ENCODE results near the gene GAD2.

The GAD2 gene

GRCh38 chr10:26216585-26217395 lies at the start of gene GAD2:
TSS of gene GAD2 (plus strand) at chr10:26216774. CDS start at chr10:26216810, 36 bp downstream.
- DNase-seq (ENCODE audit: low read depth): no peak
- TF ChIP-seq CTCF (conservative IDR thresholded peaks at IDR 0.05; ENCODE audit: low read depth, low read length): no peak
- no peak within 1 kb of the TSS for H3K4me3 ChIP-seq (ENCODE audit: low read depth, low read length)

DNA sequence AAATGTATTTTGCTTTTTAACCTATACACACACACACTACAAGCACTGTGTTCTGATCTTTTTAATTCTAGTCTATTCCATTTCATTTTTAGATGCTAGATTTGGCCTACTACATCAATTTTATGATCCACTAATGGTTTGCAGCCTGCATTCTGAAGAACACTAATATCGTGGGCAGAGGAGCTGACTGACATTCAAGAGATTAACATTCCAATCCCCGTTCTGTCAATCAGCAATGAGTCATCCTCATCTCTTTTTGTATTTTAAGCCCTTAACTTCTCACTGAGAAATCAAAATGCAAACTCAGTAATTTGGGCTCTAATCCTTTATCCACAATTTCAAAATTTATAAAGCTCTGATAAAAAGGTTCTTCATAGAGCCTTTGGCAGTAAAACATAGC lies 47.1 kb upstream of the GAD2 start:
- DNase-seq (ENCODE audit: low read depth): no peak
- H3K4me3 ChIP-seq (ENCODE audit: low read depth, low read length): no peak overlapping the region
- TF ChIP-seq CTCF (conservative IDR thresholded peaks at IDR 0.05; ENCODE audit: low read depth, low read length): no peak

GRCh38 chr10:26172131-26172530 lies 44.4 kb upstream of the GAD2 start:
- DNase-seq (ENCODE audit: low read depth): no peak
- no peak overlapping the region for H3K4me3 ChIP-seq (ENCODE audit: low read depth, low read length)
- no peak for TF ChIP-seq CTCF (conservative IDR thresholded peaks at IDR 0.05; ENCODE audit: low read depth, low read length)

GRCh38 chr10:26173837-26174236 lies 42.7 kb upstream of the GAD2 start:
- H3K4me3 ChIP-seq (ENCODE audit: low read depth, low read length): no peak overlapping the region
- DNase-seq (ENCODE audit: low read depth): no peak
- TF ChIP-seq CTCF (conservative IDR thresholded peaks at IDR 0.05; ENCODE audit: low read depth, low read length): no peak

DNA sequence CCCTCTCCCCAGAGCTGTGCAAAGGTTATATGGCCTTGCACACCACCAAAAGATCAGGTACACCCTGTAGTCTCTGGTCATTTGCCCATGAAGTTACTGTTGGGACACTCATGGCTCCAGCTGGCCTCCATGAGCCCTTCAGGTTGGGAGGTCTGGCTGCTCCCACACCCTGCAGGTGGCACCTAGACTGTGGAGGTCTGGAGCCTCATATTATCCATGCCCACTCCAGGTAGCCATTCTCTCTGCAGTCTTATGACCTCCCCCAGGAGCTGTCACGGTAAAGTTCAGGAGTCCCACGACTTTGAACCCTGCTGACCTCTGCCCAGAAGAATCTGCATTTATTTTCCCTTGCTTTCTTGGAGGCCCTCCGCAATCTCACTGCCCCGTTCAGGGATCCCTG lies 39.2 kb upstream of the GAD2 start:
- TF ChIP-seq CTCF (conservative IDR thresholded peaks at IDR 0.05; ENCODE audit: low read depth, low read length): no peak
- DNase-seq (ENCODE audit: low read depth): no peak
- H3K4me3 ChIP-seq (ENCODE audit: low read depth, low read length): no peak overlapping the region

DNA sequence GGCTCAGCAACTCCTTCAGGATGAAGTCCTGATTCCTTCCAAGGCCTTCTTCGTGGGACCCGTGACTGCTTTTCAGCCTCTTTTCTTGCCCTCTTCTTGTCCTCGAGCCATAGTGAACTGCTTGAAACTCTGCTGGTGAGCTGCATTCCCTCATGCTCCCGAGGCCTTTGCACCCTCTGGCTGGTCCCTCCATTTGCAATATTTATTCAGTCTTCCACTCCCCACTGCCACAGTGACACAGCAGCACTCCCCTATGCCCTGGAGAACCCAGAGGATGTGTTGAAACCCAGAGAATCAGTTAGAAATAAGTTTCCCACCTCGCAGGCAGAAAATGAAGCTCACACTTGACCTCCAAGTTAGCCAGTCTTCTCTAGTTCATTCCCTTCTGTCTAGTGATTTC lies 22.3 kb upstream of the GAD2 start:
- TF ChIP-seq CTCF (conservative IDR thresholded peaks at IDR 0.05; ENCODE audit: low read depth, low read length): no peak
- H3K4me3 ChIP-seq (ENCODE audit: low read depth, low read length): no peak overlapping the region
- no peak for DNase-seq (ENCODE audit: low read depth)

DNA sequence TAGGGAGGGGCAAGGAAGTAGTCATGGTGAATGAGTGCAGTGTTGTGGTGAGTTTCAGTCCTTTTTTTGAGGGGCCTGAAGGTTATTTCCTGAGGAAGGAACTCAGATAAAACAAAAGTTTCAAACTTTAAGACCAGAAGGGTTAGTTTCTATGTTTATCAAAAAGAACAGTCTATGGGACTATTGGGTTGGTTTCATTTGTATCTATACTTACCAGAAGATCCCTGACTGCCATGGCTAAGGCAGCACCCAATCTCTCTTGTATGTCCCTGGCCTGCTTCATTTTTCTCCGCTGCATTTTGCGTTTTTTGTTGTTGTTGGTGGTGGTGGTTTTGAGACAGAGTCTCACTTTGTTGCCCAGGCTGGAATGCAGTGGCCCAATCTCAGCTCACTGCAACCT lies 19.3 kb upstream of the GAD2 start:
- no peak overlapping the region for H3K4me3 ChIP-seq (ENCODE audit: low read depth, low read length)
- no peak for TF ChIP-seq CTCF (conservative IDR thresholded peaks at IDR 0.05; ENCODE audit: low read depth, low read length)

More for the DNA sequence above, 19.3 kb upstream of the GAD2 start:
- DNase-seq (ENCODE audit: low read depth): no peak
